ENCODE measurements around the gene SNTA1.

GRCh38 chr20:33474963-33475362 lies 31.4 kb upstream of the SNTA1 start:
- TF ChIP-seq, protein P1, sequence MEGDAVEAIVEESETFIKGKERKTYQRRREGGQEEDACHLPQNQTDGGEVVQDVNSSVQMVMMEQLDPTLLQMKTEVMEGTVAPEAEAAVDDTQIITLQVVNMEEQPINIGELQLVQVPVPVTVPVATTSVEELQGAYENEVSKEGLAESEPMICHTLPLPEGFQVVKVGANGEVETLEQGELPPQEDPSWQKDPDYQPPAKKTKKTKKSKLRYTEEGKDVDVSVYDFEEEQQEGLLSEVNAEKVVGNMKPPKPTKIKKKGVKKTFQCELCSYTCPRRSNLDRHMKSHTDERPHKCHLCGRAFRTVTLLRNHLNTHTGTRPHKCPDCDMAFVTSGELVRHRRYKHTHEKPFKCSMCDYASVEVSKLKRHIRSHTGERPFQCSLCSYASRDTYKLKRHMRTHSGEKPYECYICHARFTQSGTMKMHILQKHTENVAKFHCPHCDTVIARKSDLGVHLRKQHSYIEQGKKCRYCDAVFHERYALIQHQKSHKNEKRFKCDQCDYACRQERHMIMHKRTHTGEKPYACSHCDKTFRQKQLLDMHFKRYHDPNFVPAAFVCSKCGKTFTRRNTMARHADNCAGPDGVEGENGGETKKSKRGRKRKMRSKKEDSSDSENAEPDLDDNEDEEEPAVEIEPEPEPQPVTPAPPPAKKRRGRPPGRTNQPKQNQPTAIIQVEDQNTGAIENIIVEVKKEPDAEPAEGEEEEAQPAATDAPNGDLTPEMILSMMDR (IDR thresholded peaks at IDR 0.05; ENCODE audit: low read depth, low read length) = no peak
- no peak for TF ChIP-seq EZH2phosphoT487 (IDR thresholded peaks at IDR 0.05; ENCODE audit: low read depth)
